Stimulated activated CD8-positive, alpha-beta memory T cell treated with anti-CD3 and anti-CD28 coated beads, Interleukin-7, amount 100 ng/mL, for 1 hour (primary cell): Measurements from ENCODE around the gene TTC22.

Experiments used
- DNase-seq, 2 donors: peaks; one replicate each; pipeline ENCODE4 v3.0.0-alpha.2; 2020; ENCODE audit warnings: low read depth in 2 of 2

TTC22 gene

DNA sequence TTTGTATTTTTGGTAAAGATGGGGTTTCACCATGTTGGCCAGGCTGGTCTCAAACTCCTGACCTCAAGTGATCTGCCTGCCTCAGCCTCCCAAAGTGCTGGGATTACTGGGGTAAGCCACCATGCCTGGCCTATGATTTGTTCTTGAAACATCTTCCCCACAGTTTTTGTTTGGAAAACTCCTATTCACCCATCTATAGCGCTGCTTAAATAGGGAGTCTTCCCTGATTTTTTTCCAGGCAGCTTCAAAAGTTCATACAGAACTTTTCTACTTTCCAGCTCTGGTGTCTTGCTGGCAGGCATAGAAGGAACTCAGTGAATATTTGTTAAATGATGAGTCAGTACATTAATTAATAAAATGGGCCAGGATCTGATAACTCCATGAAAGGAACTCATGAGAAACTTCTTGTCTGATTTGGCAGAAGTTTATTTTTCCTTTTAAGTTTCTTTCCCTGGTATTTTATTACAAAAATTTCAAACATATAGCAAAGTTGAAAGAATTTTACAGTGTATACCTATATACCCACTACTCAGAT, 33.0 kb upstream of the TTC22 start:
- DNase-seq: no peak

- DNase-seq: no peak
Measured at GRCh38 chr1:54833121-54833520, 32.0 kb upstream of the TTC22 start.

DNA sequence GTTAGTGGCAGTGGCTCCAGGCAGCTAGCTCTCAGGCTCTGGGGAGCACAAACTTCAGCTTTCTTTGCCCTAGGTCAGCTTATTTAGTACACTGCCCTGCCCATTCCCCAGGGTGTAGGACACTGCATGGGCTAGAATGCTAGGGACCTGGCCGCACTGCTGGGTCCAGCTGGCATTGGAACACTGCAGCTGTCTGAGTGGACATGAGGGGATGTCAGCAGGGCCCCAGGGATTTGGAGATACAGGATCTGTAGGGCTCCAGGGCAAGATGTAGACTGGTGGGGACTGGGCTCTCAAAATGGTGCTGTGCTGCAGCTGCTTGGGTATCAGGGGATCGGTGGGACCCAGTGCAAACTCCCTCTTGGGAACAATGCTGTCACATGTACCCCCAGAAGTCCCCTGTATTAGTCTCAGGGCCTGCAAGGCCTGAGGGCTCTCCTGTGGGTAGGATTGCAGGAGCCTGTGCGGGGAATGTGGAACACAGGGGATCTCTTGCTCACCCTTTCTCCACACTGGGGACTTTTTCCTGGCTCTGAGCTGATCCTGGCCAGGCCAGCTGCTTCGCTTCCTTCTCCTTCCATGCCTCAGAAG, 25.2 kb upstream of the TTC22 start:
- no peak for DNase-seq

DNA sequence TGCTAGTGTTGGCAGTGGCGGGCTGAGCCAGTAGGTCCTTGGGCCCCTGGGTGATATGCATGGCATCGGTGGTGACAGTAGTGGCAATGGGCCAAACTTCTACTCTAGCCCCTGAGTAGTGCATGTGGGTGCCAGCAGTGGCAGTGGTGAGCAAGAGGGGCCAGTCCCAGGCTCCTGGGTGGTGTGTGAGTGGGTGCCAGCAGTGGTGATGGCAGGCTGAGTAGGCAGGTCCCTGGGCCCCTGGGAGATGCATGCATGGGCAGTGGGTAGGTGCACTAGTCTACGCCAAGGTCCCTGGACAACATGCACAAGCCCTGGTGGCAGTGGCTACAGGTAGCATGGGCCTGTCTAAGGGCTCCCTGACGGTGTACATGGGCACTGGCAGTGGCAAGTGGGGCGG, 24.6 kb upstream of the TTC22 start:
- DNase-seq: no peak

- no peak for DNase-seq
Measured at GRCh38 chr1:54823670-54824069, 22.5 kb upstream of the TTC22 start.

- DNase-seq: no peak
Measured at GRCh38 chr1:54819733-54820132, 18.6 kb upstream of the TTC22 start.

DNA sequence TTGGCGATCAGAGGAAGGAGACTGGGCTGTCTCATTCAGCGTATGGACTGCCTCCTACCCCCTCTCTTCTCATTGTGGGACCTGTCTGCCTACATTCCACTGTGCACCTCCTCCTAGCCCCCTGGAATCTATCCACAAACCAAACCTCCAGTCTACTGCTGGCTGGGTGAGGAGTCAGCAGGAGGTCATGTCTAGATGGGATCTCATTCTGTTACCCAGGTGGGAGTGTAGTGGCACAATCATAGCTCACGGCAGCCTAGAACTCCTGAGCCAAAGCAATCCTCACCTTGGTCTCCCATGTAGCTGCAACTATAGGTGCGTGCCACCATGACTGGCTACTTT, 18.0 kb upstream of the TTC22 start:
- no peak for DNase-seq

DNA sequence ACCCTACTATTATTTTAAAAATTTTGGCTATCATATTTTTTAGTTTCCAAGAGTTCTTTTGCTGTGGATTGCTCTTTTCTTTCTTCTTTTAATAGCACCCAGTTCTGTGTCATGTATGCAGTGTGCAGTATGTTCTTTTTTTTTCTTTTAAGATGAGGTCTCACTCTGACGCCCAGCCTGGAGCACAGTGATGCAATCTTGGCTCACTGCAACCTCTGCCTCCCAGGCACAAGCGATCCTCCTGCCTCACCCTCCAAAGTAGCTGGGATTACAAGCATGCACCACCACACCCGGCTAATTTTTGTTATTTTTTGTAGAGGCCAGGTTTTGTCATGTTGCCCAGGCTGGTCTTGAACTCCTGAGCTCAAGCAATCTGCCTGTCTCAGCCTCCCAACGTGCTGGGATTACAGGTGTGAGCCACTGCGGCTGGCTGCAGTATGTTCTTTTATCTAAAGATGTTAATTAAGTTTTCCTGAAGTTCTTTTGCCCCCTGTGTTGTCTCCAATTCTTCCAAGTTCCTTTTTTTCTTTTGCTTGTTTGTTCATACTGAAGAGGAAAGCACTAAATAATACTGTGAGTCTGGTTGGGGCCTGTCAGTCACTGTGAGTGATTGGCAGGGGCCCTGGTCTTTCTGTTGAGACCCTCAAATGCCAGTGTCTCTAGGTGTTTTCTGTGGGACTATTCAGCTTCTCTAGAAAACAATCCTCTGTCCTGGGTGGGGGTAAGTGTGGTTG, 17.5 kb upstream of the TTC22 start:
- no peak for DNase-seq

DNA sequence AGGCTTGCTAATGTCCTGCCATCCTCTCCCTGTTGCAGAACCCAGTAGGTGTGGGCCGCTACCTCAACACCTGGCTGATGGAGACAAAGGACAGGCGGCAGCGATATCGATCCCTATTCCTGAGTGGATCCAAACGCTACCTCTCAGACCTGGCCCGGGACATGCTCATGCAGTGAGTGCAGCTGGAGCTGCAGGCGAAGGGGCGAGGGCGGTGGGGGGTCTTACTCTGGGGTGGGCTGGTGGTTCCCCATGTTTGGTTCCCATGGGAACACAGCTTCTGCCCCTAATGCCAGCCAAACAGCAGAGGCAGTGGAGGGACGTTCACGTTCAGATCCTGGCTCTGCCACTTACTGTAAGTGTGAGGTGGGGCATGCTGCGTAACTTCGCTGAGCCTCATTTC, 15.8 kb upstream of the TTC22 start:
- DNase-seq: no peak

DNA sequence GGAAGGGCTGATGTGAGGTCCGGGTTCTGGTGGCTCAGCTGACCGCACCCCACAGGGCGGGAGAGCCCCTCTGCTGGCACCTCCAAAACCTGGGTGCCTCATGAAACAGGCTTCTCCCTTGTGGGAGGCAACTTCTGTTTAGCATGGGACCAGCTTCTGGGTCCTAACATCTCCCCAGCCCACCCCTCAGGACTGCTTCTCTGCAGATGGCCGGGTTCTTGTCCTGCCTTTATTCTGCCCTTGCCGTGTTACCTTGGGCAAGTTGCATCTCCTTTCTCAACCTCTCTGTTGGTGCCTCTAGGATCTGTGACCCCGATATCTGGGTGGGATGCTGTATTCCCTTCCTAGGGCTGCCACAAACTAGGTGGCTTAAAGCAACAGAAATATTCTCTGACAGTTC, 15.0 kb upstream of the TTC22 start:
- no peak for DNase-seq

DNA sequence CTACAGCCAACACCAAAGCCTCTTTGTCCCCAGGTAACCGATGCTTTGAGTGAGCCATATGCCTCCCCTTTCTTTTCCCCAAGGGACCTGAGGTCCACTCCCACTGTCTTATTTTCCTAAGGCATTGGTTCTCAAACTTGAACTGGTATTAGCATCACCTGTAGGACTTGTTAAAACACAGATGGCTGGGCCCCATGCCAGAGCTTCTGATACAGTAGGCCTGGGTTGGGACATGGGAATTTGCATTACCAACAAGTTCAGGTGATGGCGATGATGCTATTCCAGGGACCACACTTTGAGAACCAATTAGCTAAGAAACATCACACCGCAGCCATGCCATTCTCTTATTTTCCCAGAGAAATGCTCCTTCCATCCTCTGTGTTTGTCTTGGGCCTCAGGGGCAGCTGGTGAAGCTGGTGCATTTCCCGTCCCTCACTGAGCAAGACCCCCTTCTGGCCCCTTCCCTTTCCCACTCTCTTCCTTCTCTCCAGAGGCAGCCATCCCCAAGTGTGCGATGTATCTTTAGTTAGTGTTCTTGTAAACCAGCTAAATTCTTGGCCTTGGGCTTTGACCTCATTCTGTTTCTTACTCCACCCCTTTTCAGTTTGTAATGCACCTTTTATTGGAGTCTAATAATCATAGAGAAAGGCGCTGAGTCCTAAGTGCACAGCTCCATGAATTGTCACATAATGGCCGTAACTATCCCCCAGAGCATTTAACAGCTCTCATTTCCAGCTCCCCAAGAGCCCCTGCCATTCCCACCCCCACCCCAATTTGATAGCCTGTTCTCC, 14.2 kb upstream of the TTC22 start:
- DNase-seq: no peak

- DNase-seq: no peak
Measured at GRCh38 chr1:54814571-54814970, 13.4 kb upstream of the TTC22 start.

- no peak for DNase-seq
Measured at GRCh38 chr1:54814126-54814498, 13.0 kb upstream of the TTC22 start.

DNA sequence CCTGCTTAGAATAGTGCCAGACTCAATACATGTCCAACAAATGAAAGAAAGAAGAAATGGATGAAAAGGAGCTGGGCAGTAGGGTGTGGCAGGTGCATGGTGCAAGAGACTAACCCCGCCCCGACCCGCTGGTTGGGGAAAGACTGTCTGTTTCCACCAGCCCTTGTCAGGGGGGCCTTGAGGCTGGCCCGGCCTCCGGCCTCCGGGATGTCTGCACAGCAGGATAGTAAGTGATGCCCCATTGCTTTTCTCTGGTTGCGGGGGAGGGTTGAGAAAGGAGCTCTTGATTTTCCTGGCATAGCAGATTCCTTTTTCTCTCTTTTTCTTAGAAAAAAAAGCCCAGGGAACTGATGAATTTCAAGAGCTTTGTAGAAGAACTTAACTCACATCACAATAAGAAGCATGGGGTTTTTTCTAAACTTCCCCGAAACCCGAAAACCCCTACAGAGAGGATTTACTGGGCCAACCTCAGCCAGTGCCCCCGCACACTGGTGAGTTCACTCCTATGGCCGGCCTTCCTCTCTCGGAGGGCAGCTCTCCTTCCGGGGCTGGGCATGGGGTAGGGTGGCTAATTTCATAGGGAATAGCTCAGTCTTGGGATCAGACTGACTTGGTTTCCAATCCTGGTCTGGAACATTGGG, 12.5 kb upstream of the TTC22 start:
- DNase-seq: no peak

GRCh38 chr1:54812801-54813484, 11.8 kb upstream of the TTC22 start:
- no peak for DNase-seq

- DNase-seq: no peak
Measured at GRCh38 chr1:54811739-54812655, 10.9 kb upstream of the TTC22 start.

DNA sequence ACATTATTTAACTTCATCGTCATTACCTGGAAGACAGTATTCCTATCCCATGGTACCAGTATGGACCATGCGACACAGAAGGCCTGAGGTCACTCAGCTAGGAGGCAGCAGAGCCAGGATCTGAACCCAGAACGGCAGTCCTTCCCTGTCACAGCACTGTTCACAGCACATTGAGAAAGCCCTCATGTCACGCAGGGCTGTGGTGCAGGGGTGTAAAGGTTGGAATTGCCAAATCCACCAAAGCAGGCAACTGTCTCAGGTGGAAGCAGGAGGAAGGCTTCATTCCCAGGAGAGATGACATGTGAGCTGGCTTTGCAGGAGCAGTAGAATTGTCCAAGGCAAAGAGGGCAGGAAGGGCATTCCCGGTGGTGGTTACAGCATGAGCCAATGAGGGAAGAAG, 9.9 kb upstream of the TTC22 start:
- no peak for DNase-seq

DNA sequence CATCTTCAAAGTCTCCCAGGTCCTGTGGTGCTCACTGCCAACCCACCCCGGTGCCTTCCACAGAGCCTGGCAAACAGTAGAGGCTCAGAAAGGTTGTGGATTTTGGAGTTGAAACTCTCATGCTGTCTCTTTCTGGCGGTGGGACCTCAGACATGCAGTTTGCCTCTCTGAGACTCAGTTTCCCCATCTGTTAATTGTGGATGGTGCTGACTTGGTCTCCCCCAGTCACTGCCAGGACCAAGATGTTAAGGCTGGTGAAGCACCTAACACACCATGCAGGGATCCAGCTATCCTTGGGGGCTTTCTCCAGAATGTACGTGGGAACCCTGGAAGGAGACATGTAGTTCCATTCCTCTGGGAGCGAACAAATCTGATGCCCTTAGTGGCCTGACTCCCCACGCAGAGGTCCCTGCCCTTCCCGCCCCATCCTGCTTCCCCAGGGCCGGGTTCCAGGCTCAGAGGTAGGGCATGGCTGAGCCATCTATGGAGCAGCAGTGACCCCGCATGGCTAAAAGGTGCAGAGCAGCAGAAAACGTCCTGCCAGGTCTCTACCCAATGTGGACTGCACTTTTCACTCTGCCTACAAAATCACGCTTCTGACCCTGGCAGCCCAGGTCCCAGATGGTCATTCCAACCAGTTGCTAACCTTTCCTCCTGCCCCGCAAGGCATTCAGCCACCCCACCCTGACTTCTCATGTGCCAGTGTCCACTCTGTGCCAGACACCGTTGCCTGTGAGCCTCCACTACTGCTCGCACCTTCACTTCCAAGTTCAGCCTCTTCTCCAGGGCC, 9.2 kb upstream of the TTC22 start:
- DNase-seq: peak in 1 of 2 donors; percentile 41

DNA sequence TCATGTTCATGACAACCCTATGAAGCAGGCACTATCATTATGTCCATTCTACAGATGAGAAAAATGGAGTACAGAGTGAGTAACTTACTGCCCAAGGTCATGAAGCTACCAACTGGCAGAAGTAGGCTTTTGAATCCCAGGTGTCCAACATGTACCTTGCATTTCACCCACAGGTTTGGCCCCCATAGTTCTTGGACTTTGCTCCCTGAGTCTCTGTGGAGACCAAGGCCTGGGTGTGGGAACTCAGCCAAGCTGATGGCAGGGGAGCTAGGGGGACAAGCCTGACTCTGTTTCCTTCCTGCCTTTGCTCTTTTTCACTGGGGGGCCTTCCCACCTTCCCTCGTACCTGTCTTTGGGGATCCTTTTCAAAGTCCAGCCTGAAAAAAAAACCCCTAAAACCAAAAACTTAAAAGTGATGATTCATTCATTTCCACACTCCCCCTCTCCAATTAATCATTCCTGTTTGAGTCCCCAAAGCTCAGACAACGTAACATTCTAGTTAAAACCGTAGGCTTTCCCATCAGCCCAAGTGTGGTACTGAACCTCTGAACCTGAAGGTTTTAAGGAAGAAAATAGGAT, 8.5 kb upstream of the TTC22 start:
- no peak for DNase-seq
